ENCODE results near the gene ZNF555.
A peak's percentile ranks its signal among the peaks of the same experiment; 100 is the strongest.
"Not testable (repeated sequence)": the region's sequence is repeated elsewhere in the genome, so short reads cannot be mapped to it uniquely, and the experiment has no call there.

The ZNF555 gene

GRCh38 chr19:2807379-2808128 is 33.7 kb upstream of the ZNF555 start:
- DNase-seq (ENCODE audit: low spot score): no peak

- no peak for DNase-seq (ENCODE audit: low spot score)
These were observed 32.9 kb upstream of the ZNF555 start for GRCh38 chr19:2808129-2808941.

DNA sequence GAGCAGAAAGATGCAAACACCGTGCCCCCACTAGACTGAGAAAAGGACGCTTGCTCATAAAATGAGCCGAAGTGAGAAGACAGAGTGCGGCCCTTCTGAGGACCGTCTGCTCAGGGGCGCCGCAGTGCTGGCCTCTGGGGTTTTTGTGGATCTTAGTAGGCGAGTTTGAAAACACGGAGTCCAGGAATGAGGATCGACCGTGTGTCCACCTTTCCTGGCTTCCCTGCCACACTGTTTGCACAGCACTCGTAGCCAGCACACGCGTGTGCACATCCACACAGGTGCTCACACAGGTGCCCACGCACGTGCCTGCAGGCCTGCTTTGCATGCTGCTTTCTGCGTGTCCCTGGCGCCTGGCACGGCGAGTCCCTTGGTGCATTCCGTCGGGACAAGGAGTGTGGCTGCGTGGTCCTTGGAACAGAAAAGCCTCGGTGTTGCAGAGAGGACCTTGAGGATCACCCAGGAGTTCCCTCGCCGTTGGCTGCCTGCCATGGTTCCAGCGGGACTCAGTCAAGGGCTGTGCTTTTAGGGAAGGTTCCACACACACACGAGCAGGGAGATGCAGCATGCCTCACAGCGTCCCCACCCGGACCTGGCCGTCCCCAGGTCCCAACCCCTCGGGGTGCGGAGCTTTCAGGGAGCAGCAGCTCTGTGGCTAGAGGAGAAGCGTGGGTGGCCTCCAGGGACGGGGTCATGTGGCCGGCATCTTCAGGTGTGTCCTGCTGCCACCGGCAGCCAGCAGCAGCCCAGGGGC is 31.7 kb upstream of the ZNF555 start:
- no peak for DNase-seq (ENCODE audit: low spot score)

DNA sequence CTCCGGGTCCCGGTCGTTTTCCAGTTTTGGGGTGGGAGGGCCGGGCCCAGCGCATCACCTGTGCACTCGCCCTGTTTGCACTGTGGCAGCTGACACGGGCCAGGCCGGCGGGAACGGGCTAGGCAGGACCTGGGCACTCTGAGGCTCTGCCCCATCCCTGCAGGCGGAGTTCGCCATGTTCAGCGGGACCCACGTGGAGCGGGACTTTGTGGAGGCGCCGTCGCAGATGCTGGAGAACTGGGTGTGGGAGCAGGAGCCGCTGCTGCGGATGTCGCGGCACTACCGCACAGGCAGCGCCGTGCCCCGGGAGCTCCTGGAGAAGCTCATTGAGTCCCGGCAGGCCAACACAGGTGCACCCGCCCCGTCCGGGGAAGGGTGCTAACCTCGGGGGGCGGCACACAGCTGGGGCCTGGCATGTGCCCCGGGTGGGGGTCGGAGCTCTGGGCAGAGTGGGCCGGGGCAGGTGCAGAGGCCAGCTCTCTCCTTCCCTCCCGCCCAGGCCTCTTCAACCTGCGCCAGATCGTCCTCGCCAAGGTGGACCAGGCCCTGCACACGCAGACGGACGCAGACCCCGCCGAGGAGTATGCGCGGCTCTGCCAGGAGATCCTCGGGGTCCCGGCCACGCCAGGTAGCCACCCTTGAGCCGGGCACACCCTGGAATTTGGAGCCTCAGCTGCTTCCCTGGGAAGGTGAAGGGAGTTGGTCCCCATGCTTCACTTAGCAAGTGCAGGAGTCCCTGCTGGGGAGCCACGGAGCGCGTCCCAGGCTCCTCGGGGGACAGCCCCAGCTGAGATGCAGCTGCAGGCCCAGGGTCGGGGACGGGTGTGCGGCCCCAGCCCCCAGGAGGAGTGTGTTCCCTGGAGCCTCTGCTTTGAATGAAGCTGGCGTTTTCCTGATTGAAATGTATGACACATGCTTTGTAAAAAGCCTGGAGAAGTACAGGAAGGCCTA is 30.9 kb upstream of the ZNF555 start:
- no peak for DNase-seq (ENCODE audit: low spot score)

DNA sequence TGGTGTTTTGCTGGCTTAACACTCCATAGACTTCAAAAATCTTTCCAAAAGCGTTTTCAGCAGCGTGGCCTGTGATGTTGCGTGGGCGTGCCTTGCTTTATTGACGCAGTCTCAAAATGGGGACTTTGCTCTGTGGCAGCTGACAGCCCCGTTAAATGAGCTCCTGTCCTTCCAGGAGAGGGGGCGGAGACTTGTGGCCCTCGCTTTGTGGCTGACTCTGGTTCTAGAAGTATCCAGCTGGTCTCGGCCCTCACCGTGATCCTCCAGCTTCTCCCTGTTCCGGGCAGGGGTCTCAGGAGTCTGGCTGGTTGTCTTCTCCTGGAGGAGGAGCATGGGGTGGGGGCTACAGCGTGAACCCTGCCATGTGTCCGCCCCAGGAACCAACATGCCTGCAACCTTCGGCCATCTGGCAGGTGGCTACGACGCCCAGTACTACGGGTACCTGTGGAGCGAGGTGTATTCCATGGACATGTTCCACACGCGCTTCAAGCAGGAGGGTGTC is 30.0 kb upstream of the ZNF555 start:
- no peak for DNase-seq (ENCODE audit: low spot score)

GRCh38 chr19:2811735-2812413 is 29.4 kb upstream of the ZNF555 start:
- no peak for DNase-seq (ENCODE audit: low spot score)

GRCh38 chr19:2812414-2813234 is 28.7 kb upstream of the ZNF555 start:
- no peak for DNase-seq (ENCODE audit: low spot score)

- DNase-seq (ENCODE audit: low spot score): no peak
These were observed 27.8 kb upstream of the ZNF555 start for GRCh38 chr19:2813235-2814160.

- no peak for DNase-seq (ENCODE audit: low spot score)
These were observed 26.8 kb upstream of the ZNF555 start for GRCh38 chr19:2814426-2814825.

DNA sequence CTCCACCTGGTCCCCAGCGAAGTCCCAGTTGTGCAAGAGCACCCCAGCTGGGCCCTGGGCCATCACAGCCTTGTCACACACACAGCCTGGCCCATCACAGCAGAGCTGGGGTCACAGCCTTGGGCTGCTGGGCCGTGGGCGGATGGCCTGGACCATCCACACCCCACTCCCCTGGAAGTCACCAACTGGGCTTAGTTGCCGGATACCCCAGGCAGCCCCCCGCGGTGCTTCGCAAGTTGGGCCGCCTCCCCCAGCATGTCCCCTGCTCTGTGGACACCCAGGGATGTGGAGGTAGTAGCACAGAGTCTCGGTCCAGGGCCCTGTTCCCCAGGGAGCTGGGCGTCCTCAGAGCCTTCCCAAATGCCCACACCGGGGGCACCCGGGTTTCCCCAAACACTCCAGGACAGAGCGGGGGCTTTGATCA is 26.1 kb upstream of the ZNF555 start:
- DNase-seq (ENCODE audit: low spot score): no peak

DNA sequence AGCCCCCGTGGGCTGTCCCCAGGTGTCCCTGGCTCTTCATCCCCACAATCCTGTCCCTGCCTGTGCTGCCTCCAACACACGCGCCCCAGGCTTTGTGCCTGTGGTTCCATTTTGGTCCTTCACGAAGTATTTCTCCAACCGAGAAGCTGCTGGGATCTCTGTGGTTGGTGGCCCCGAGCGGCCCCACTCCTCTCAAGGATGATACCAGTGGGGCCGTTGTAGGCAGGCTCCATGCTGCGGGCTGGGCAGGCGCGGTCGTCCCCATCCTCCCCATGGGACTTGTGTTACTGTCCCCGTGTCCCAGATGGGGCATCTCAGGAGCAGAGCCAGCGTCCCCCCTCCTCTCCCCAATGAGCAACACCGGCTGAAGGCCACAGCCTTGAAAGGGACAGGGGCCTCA is 25.4 kb upstream of the ZNF555 start:
- no peak for DNase-seq (ENCODE audit: low spot score)

GRCh38 chr19:2816641-2817040 is 24.6 kb upstream of the ZNF555 start:
- no peak for DNase-seq (ENCODE audit: low spot score)

DNA sequence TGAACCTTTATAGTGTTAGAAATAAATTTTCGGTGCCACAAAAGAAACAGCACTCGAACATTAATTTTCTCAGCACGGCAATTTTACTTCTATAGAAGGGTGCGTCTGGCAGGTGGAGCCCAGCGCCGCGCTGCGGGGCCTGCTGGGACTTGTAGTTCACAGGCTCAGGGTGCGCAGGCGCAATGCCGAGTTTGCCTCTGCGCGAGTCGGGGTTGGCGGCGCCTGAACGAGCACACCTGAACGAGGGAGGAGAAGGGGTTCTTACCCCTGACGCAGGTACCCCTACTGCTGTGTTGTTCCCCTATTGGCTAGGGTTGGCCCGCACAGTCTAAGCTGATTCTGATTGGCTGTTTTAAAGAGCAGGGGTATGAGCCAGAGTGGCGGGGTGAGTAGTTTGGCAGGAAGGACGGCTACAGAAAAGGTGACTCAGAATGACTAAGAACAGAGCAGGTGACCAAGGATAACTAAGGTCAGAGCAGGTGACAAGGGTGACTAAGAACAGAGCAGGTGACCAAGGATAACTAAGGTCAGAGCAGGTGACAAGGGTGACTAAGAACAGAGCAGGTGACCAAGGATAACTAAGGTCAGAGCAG is 23.9 kb upstream of the ZNF555 start:
- not testable (repeated sequence) for DNase-seq (ENCODE audit: low spot score)

DNA sequence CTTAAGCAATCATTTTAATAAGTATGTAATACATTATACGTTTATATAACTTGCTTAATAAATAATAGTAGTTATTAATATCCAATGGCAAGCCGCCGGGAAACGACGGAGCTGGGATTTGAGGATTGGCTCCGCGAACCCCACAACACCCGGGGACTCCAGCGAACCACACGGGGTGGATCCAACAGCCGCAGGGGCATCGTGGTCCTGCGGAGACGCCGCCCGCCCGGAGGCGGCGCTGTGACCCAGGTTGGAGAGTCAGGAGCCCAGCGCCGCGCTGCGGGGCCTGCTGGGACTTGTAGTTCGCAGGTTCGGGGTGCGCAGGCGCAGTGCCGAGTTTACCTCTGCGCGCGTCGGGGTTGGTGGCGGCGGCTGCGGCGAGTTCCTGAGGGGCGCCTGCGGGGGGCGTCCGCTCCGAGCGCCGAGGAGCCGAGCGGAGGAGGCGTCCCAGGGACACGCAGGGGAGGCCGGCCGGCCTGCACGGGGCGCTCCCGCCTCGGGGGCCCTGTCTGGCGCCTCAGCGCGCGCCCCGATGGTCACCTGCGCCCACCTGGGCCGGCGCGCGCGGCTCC is 21.6 kb upstream of the ZNF555 start, which contains the start of gene ZNF554:
TSS of gene ZNF554 (plus strand) at position 329 of the 572 bp plus-strand sequence. CDS start at position 533, 204 bp downstream.
- DNase-seq (ENCODE audit: low spot score): peak; percentile 92

- no peak for DNase-seq (ENCODE audit: low spot score)
These were observed 21.1 kb upstream of the ZNF555 start for GRCh38 chr19:2820112-2820702.

- DNase-seq (ENCODE audit: low spot score): no peak
These were observed 18.4 kb upstream of the ZNF555 start for GRCh38 chr19:2822846-2823245.

- DNase-seq (ENCODE audit: low spot score): no peak
These were observed 17.6 kb upstream of the ZNF555 start for GRCh38 chr19:2823646-2824045.
